Keratinocyte (primary cell): ENCODE data around the gene SERPINH1. TPM values are rescaled to one million over a fixed set of nuclear protein-coding genes. Genes with fewer than 3 reads are reported as not detected.

Source experiments
- DNase-seq: peaks from one replicate; pipeline ENCODE4 v3.0.0-alpha.2; 2011; ENCODE audit warnings: low read depth, missing footprints, low spot score
- FAIRE-seq: peaks from 2 replicates; lab custom pipeline; 2011; peaks lifted over from hg19 to GRCh38; lab: Jason Lieb, UNC
- H2AFZ ChIP-seq: 2 replicates; pipeline ENCODE4 v1.6.0; 2012; ENCODE audit warnings: low read length, control low read depth, inconsistent platforms; ENCODE audit not compliant: control insufficient read depth
- H3K27ac ChIP-seq: 2 replicates; pipeline ENCODE4 v1.5.1; 2011; ENCODE audit warnings: low read length; ENCODE audit not compliant: control insufficient read depth, insufficient read depth
- H3K27me3 ChIP-seq: 3 replicates; pipeline ENCODE4 v1.6.0; 2011; ENCODE audit warnings: low read length; ENCODE audit not compliant: control insufficient read depth, insufficient read depth; ENCODE audit errors: extremely low read depth
- H3K36me3 ChIP-seq, 2 experiments: 2 replicates in 1 of 2; 3 replicates in 1 of 2; pipeline ENCODE4 v1.5.1; 2011; ENCODE audit warnings: low read length in 2 of 2, mild to moderate bottlenecking in 1 of 2; ENCODE audit not compliant: control insufficient read depth in 2 of 2, insufficient read depth in 2 of 2; ENCODE audit errors: extremely low read depth in 1 of 2
- H3K4me1 ChIP-seq: 3 replicates; pipeline ENCODE4 v1.5.1; 2011; ENCODE audit warnings: low read length; ENCODE audit not compliant: control insufficient read depth, insufficient read depth; ENCODE audit errors: extremely low read depth
- H3K4me2 ChIP-seq: 3 replicates; pipeline ENCODE4 v1.6.0; 2011; ENCODE audit warnings: low read depth, low read length; ENCODE audit not compliant: control insufficient read depth, insufficient read depth; ENCODE audit errors: extremely low read depth
- H3K4me3 ChIP-seq, 3 experiments: fragments of 200-600 bp in 1 of 3; sonication (generic) in 1 of 3; 2 replicates in 2 of 3; 3 replicates in 1 of 3; pipeline ENCODE4 v1.5.1; 2011 to 2016; ENCODE audit warnings: low read length in 3 of 3, mild to moderate bottlenecking in 3 of 3, control low read depth in 2 of 3, inconsistent platforms in 1 of 3, low read depth in 1 of 3, mixed read lengths in 1 of 3, mixed run types in 1 of 3, moderate library complexity in 1 of 3; ENCODE audit not compliant: control insufficient read depth in 2 of 3, insufficient read depth in 2 of 3; ENCODE audit errors: extremely low read depth in 1 of 3
- H3K79me2 ChIP-seq: 2 replicates; pipeline ENCODE4 v1.6.0; 2012; ENCODE audit warnings: low read length; ENCODE audit not compliant: control insufficient read depth, insufficient read depth
- H3K9ac ChIP-seq: 3 replicates; pipeline ENCODE4 v1.6.0; 2011; ENCODE audit warnings: low read length; ENCODE audit not compliant: control insufficient read depth, insufficient read depth; ENCODE audit errors: extremely low read depth
- H3K9me1 ChIP-seq: 3 replicates; pipeline ENCODE4 v1.6.0; 2011; ENCODE audit warnings: low read length; ENCODE audit not compliant: control insufficient read depth, insufficient read depth; ENCODE audit errors: extremely low read depth
- H3K9me3 ChIP-seq: 2 replicates; pipeline ENCODE4 v1.5.1; 2012; ENCODE audit warnings: low read depth, low read length; ENCODE audit not compliant: control insufficient read depth
- H4K20me1 ChIP-seq: 3 replicates; pipeline ENCODE4 v1.6.0; 2011; ENCODE audit warnings: low read length; ENCODE audit not compliant: control insufficient read depth, insufficient read depth; ENCODE audit errors: extremely low read depth
- CTCF ChIP-seq, 3 experiments: IDR thresholded peaks in 1 of 3; conservative IDR thresholded peaks in 1 of 3; optimal IDR thresholded peaks in 1 of 3; 2 replicates in 2 of 3; 3 replicates in 1 of 3; pipeline versions ENCODE3 to v1.5.1; 2011; ENCODE audit warnings: low read length in 3 of 3, mild to moderate bottlenecking in 3 of 3, moderate library complexity in 2 of 3, control low read depth in 1 of 3, inconsistent platforms in 1 of 3; ENCODE audit not compliant: insufficient read depth in 2 of 3; ENCODE audit errors: extremely low read depth in 1 of 3
- EZH2 ChIP-seq: IDR thresholded peaks from one replicate; pipeline ENCODE4 v1.6.1; 2012; ENCODE audit warnings: inconsistent platforms, mild to moderate bottlenecking, low read length, moderate library complexity
- dilution Hi-C: fragments of 300-500 bp; cut with MboI; formaldehyde crosslinking; loops from one replicate; pipeline ENCODE4 v1.7.0; 2020; ENCODE audit warnings: low sequenced_read_pairs; ENCODE audit not compliant: extremely low pct_ligation_motif_present
- polyA plus RNA-seq, 5 experiments: library from polyadenylated mRNA; depleted of rRNA in 3 of 5; stranded (reverse) in 3 of 5; stranded (forward) in 1 of 5; unstranded in 1 of 5; fragments of >200 nt; gene quantifications; 1 replicate in 1 of 5; 2 replicates in 3 of 5; 3 replicates in 1 of 5; pipeline versions ENCODE4 v1.2.1 to v1.2.3, GENCODE V29; 2011 to 2012; ENCODE audit warnings: missing spikeins in 2 of 5, low read depth in 1 of 5, low replicate concordance in 1 of 5

The SERPINH1 gene
- polyA plus RNA-seq, 1 donor (not counting 4 experiments of a cell fraction or from before 2014, with no cell fraction given), result 136 TPM

- DNase-seq (no peak), FAIRE-seq (no peak)
- Histone ChIP-seq H3K9me3 (no peaks in the 10 kb centered on the region), H3K27me3 (no peaks in the 10 kb centered on the region), H3K9me1 (no peaks in the 10 kb centered on the region), H3K4me3 (no peak overlapping the region), H3K4me2 (no peak overlapping the region), H3K9ac (no peak overlapping the region), H3K79me2 (no peaks in the 10 kb centered on the region), H2AFZ (no peak overlapping the region), H4K20me1 (no peaks in the 10 kb centered on the region), H3K4me1 (no peaks in the 10 kb centered on the region), H3K27ac (no peak overlapping the region), H3K36me3 (no peaks in the 10 kb centered on the region)
- TF ChIP-seq CTCF (optimal IDR thresholded peaks at IDR 0.05 in 1 of 3, IDR thresholded peaks at IDR 0.05 in 1 of 3, conservative IDR thresholded peaks at IDR 0.05 in 1 of 3; ENCODE audit: extremely low read depth in 1 of 3, insufficient read depth in 2 of 3, low read length in 3 of 3), result peak; percentile 74 to 85 (median 80)
- no peak for TF ChIP-seq EZH2
- dilution Hi-C loops, result no loop called here
These were observed 14.4 kb upstream of the SERPINH1 start for GRCh38 chr11:75547617-75548058.

- no peak for FAIRE-seq
- no peaks in the 10 kb centered on the region for H4K20me1 ChIP-seq
These were observed 13.3 kb upstream of the SERPINH1 start for GRCh38 chr11:75548595-75549272.

More at GRCh38 chr11:75548595-75549272, 13.3 kb upstream of the SERPINH1 start:
- H3K36me3 ChIP-seq, result no peaks in the 10 kb centered on the region
- DNase-seq, result no peak
- no peak overlapping the region for H3K9ac ChIP-seq
- no peaks in the 10 kb centered on the region for H3K4me1 ChIP-seq
- dilution Hi-C loops, result no loop called here
- no peaks in the 10 kb centered on the region for H3K27me3 ChIP-seq
- TF ChIP-seq CTCF (optimal IDR thresholded peaks at IDR 0.05 in 1 of 3, IDR thresholded peaks at IDR 0.05 in 1 of 3, conservative IDR thresholded peaks at IDR 0.05 in 1 of 3; ENCODE audit: extremely low read depth in 1 of 3, insufficient read depth in 2 of 3, low read length in 3 of 3) (no peak), EZH2 (no peak)
- no peaks in the 10 kb centered on the region for H3K79me2 ChIP-seq
- no peaks in the 10 kb centered on the region for H3K9me1 ChIP-seq
- H3K9me3 ChIP-seq, result no peaks in the 10 kb centered on the region
- H3K4me3 ChIP-seq, result no peak overlapping the region
- H2AFZ ChIP-seq, result no peak overlapping the region
- H3K27ac ChIP-seq, result no peak overlapping the region
- no peak overlapping the region for H3K4me2 ChIP-seq
